Uterus (tissue), 2 donors: ENCODE data around the gene NSMCE3.

Experiments
- POLR2A ChIP-seq, 2 donors: fragments of 450-650 bp; IDR thresholded peaks; one replicate each; pipeline ENCODE4 v1.6.1; 2016; ENCODE audit warnings: antibody characterized with exemption in 2 of 2, mild to moderate bottlenecking in 1 of 2, moderate library complexity in 1 of 2
- TF ChIP-seq, protein P1 (sequence below), 4 experiments: fragments of 200-600 bp in 2 of 4; fragments of 450-650 bp in 2 of 4; sonication (generic) in 2 of 4; IDR thresholded peaks; one replicate each; pipeline ENCODE4 v1.5.1; 2016 to 2019; ENCODE audit warnings: antibody characterized with exemption in 4 of 4, mild to moderate bottlenecking in 2 of 4, moderate library complexity in 1 of 4

DNA sequence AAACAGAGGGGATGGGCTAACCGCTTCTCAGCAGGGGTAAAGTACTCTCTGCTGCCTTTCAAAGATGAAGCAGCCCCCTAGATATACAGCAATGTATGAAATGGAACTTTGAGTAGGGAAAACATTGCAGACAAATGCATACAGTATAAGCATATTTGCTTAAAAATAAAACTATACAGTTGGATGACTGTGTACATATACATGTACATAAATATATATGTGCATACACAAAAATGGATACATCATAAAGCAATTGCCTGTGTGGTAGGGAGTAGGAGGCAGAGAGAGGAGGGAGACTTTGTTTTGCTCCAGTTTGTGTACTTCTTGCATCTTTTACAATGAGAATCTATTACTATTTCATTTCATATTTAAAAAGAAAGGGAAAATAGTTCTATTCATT, 28.4 kb downstream of the NSMCE3 start:
- TF ChIP-seq POLR2A (IDR thresholded peaks at IDR 0.05), result no peak
- TF ChIP-seq, protein P1, sequence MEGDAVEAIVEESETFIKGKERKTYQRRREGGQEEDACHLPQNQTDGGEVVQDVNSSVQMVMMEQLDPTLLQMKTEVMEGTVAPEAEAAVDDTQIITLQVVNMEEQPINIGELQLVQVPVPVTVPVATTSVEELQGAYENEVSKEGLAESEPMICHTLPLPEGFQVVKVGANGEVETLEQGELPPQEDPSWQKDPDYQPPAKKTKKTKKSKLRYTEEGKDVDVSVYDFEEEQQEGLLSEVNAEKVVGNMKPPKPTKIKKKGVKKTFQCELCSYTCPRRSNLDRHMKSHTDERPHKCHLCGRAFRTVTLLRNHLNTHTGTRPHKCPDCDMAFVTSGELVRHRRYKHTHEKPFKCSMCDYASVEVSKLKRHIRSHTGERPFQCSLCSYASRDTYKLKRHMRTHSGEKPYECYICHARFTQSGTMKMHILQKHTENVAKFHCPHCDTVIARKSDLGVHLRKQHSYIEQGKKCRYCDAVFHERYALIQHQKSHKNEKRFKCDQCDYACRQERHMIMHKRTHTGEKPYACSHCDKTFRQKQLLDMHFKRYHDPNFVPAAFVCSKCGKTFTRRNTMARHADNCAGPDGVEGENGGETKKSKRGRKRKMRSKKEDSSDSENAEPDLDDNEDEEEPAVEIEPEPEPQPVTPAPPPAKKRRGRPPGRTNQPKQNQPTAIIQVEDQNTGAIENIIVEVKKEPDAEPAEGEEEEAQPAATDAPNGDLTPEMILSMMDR (IDR thresholded peaks at IDR 0.05), result no peak
